ENCODE data around the gene FRMD5. TPM values are rescaled to one million over a fixed set of nuclear protein-coding genes. Genes with fewer than 3 reads are reported as not detected.
"Not testable (repeated sequence)": the region's sequence is repeated elsewhere in the genome, so short reads cannot be mapped to it uniquely, and the experiment has no call there.

The FRMD5 gene
- total RNA-seq, 2 donors from 2014 or later, result 25.5 to 52.3 TPM

DNA sequence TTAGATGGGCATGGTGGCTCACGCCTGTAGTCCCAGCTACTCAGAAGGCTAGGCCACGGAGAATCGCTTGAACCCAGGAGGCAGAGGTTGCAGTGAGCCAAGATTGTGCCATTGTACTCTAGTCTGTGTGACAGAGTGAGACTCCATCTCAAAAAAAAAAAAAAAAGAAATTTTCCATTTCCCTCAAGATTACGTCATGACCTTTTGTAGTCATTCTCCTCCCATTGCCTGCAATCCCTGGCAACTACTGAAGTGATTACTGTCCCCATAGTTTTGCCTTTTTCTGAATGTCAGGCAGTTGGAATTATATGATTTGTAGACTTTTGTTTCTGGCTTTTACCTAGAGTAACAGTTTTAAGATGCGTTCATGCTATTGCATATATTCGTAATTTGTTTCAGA, 340.3 kb downstream of the FRMD5 start:
- no peak for TF ChIP-seq CTCF (IDR thresholded peaks at IDR 0.05)
- Histone ChIP-seq H3K36me3 (no peaks in the 10 kb centered on the region), H3K27me3 (no peaks in the 10 kb centered on the region), H3K4me1 (no peaks in the 10 kb centered on the region), H3K4me3 (no peak overlapping the region), H3K9me3 (no peaks in the 10 kb centered on the region), H3K27ac (no peak overlapping the region)
- DNase-seq (ENCODE audit: low spot score), result no peak

DNA sequence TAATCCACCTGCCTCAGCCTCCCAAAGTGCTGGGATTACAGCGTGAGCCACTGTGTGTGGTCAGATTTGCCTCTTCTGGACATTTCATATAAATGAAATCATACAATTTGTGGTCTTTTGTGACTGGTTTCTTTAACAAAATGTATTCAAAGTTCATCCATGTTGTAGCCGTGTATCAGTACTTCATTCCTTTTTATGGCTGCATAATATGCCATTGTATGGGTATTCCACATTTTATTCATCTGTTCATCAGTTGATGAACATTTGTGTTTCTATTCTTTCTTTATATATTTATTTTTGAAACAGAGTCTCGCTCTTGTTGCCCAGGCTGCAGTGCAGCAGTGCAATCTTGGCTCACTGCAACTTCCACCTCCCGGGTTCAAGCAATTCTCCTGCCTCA, 342.5 kb downstream of the FRMD5 start:
- Histone ChIP-seq H3K36me3 (no peaks in the 10 kb centered on the region), H3K27me3 (no peaks in the 10 kb centered on the region), H3K4me1 (no peaks in the 10 kb centered on the region), H3K4me3 (no peak overlapping the region), H3K9me3 (no peaks in the 10 kb centered on the region), H3K27ac (no peak overlapping the region)
- no peak for TF ChIP-seq CTCF (IDR thresholded peaks at IDR 0.05)
- DNase-seq (ENCODE audit: low spot score), result no peak

DNA sequence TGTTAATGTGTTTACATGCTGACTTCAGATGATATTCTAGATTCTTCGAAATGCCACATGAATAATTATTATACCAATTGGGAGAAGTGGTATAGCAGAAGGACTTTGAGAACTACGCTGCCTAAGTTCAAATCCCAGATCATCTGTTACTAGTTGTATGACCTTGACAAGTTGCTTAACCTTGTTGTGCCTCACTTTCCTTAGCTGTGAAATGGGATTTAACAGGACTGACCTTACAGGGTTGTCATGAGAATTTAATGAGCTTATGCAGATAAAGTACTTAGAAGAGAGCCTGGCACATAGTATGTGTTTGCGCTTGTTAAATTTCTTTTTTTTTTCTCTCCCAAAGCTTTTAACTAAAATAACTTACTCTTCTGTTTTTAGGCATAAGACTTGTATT, 343.8 kb downstream of the FRMD5 start:
- no peak for TF ChIP-seq CTCF (IDR thresholded peaks at IDR 0.05)
- no peaks in the 10 kb centered on the region for H3K27me3 ChIP-seq
- no peaks in the 10 kb centered on the region for H3K36me3 ChIP-seq
- H3K4me3 ChIP-seq, result no peak overlapping the region
- no peaks in the 10 kb centered on the region for H3K4me1 ChIP-seq
- no peak for DNase-seq (ENCODE audit: low spot score)
- H3K27ac ChIP-seq, result no peak overlapping the region
- H3K9me3 ChIP-seq, result no peaks in the 10 kb centered on the region

DNA sequence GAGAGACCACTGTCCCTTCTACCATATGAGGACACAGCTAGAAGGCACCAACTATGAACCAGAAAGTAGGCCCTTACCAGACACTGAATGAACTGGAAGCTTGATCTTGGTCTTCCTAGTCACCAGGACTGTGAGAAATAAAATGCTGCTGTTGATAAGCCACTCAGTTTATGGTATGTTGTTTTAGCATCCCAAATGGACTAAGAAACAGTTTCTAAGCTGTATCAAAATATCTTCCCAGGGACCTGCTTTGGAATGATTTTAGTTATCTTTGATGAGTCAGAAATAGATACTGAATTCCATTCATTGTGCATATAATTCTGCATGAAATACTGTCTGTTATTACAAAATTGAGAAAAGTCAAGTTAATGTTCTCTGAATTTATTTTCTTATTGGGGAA, 349.6 kb downstream of the FRMD5 start:
- peaks cover 8% of the 10 kb centered on the region for H3K36me3 ChIP-seq
- DNase-seq (ENCODE audit: low spot score), result no peak
- H3K27me3 ChIP-seq, result no peaks in the 10 kb centered on the region
- no peaks in the 10 kb centered on the region for H3K9me3 ChIP-seq
- H3K4me3 ChIP-seq, result no peak overlapping the region
- no peaks in the 10 kb centered on the region for H3K4me1 ChIP-seq
- no peak overlapping the region for H3K27ac ChIP-seq
- TF ChIP-seq CTCF (IDR thresholded peaks at IDR 0.05), result no peak

GRCh38 chr15:43832485-43832884, 362.6 kb downstream of the FRMD5 start:
- not testable (repeated sequence) for H3K9me3 ChIP-seq; H3K27me3 ChIP-seq; H3K4me3 ChIP-seq; H3K4me1 ChIP-seq; H3K36me3 ChIP-seq; DNase-seq (ENCODE audit: low spot score); H3K27ac ChIP-seq

- H3K36me3 ChIP-seq; H3K9me3 ChIP-seq; H3K4me3 ChIP-seq; H3K27me3 ChIP-seq; DNase-seq (ENCODE audit: low spot score); H3K27ac ChIP-seq: not testable (repeated sequence)
- peaks cover 0 to 13% of the 10 kb centered on the region in 2 donors for H3K4me1 ChIP-seq
These were observed 363.5 kb downstream of the FRMD5 start for GRCh38 chr15:43831519-43832052.

GRCh38 chr15:43830691-43831275, 364.3 kb downstream of the FRMD5 start:
- H3K9me3 ChIP-seq; H3K4me3 ChIP-seq; H3K36me3 ChIP-seq; H3K27ac ChIP-seq; H3K27me3 ChIP-seq; DNase-seq (ENCODE audit: low spot score): not testable (repeated sequence)
- peaks cover 0 to 19% of the 10 kb centered on the region in 2 donors for H3K4me1 ChIP-seq

DNA sequence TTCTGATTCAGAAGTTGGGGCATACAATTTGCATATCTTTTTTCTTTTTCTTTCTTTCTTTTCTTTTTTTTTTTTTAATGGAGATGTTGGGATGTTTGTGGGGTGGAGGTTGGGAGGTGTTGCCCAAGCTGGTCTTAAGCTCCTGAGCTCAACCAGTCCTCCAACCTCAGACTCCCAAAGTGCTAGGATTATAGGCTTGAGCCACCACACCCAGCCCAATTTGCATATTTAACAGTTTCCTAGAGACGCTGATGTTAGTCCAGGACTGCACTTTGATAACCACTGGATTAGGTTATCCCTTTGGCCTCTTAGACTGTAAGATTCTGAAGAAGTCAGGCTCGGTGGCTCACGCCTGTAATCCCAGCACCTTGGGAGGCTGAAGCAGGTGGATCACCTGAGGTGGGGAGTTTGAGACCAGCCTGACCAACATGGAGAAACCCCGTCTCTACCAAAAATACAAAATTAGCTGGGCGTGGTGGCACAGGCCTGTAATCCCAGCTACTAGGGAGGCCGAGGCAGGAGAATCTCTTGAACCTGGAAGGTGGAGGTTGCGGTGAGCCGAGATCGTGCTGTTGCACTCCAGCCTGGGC, 365.0 kb downstream of the FRMD5 start:
- DNase-seq (ENCODE audit: low spot score); H3K36me3 ChIP-seq; H3K27ac ChIP-seq; H3K4me3 ChIP-seq; H3K27me3 ChIP-seq; H3K9me3 ChIP-seq: not testable (repeated sequence)
- H3K4me1 ChIP-seq, result peaks cover 0 to 23% of the 10 kb centered on the region in 2 donors

Measured in right atrium auricular region (tissue), 2 donors.